Measurements from ENCODE around the gene TMEFF2. TPM values are rescaled to one million over a fixed set of nuclear protein-coding genes. Genes with fewer than 3 reads are reported as not detected.

TMEFF2 gene
- total and polyA plus RNA-seq, 2 of the 4 experiments (the other 2 are of a cell fraction): 1.3 to 3.0 TPM

- dilution Hi-C loops (cut with HindIII; ENCODE audit: low sequenced_read_pairs, unreplicated experiment) (no loop called here), intact Hi-C loops (cut with micrococcal nuclease) (no loop called here), in situ Hi-C loops (cut with MboI; ENCODE audit: low sequenced_read_pairs) (no loop called here)
- Histone ChIP-seq H2BK120ac (ENCODE audit: low read depth, low read length) (no peak overlapping the region), H3K9me3 (ENCODE audit: control insufficient read depth, insufficient read depth, low read length) (no peaks in the 10 kb centered on the region), H3K56ac (ENCODE audit: extremely low read depth, insufficient read depth, low read length) (no peak overlapping the region), H2AK9ac (replicated peaks; ENCODE audit: low read depth, low read length, poor library complexity) (no peak overlapping the region), H3K4me1 (ENCODE audit: control insufficient read depth, insufficient read depth, low read length) (no peaks in the 10 kb centered on the region), H2BK20ac (ENCODE audit: low read depth, low read length) (no peak overlapping the region), H2BK5ac (ENCODE audit: low read depth, low read length, poor library complexity, severe bottlenecking) (no peak overlapping the region), H3K27me3 (ENCODE audit: control insufficient read depth, insufficient read depth, low read length) (no peaks in the 10 kb centered on the region), H3K4ac (ENCODE audit: low read depth, low read length) (no peak overlapping the region), H4K20me1 (ENCODE audit: insufficient read depth, low read length) (no peaks in the 10 kb centered on the region), H2BK15ac (ENCODE audit: low read depth, low read length) (no peak overlapping the region), H3K18ac (ENCODE audit: low read depth, low read length) (no peak overlapping the region), H3K79me1 (ENCODE audit: low read depth in 1 of 2, low read length in 2 of 2) (no peaks in the 10 kb centered on the region), H3K4me3 (ENCODE audit: insufficient read depth, low read depth, low read length) (no peak overlapping the region), H3K23ac (ENCODE audit: low read depth, low read length) (no peak overlapping the region), H3K4me2 (ENCODE audit: low read depth, low read length) (no peak overlapping the region), H3K36me3 (ENCODE audit: control insufficient read depth, insufficient read depth, low read length) (no peaks in the 10 kb centered on the region), H3K27ac (ENCODE audit: insufficient read depth, low read length) (no peak overlapping the region), H4K5ac (ENCODE audit: low read depth, low read length) (no peak overlapping the region), H3K14ac (replicated peaks; ENCODE audit: low read depth, low read length) (no peak overlapping the region), H4K91ac (ENCODE audit: insufficient read depth, low read depth, low read length) (no peak overlapping the region), H3K9me1 (ENCODE audit: insufficient read depth, low read length) (no peaks in the 10 kb centered on the region; the same call in 1 of the 2 replicates), H2AFZ (replicated peaks; ENCODE audit: low read length, poor library complexity) (no peak overlapping the region), H2AK5ac (ENCODE audit: low read depth, low read length) (no peak overlapping the region), H4K8ac (ENCODE audit: low read depth in 2 of 2, low read length in 2 of 2) (no peak overlapping the region), H3K9ac (ENCODE audit: low read depth, low read length) (no peak overlapping the region)
- no CpG with 5 or more reads among the region's 2 CpGs for WGBS, 2 experiments (ENCODE audit: extremely low coverage in 2 of 2, insufficient read length in 1 of 2)
- DNase-seq (no peak), ATAC-seq (ENCODE audit: low read depth) (no peak)
- POLR2A ChIA-PET (ENCODE audit: unreplicated experiment): interaction anchor here (0.7 kb wide), 1 partner anchor 19 kb away, joined by 4 read pairs; no protein-coding TSS in a partner anchor
- CTCF ChIA-PET: interaction anchor here (0.6 kb wide), 1 partner anchor 146 kb away, joined by 3 read pairs; no protein-coding TSS in a partner anchor
- no peak for TF ChIP-seq BHLHE40 (IDR thresholded peaks at IDR 0.05; ENCODE audit: low read depth, low read length)
- TF ChIP-seq CHD1 (IDR thresholded peaks at IDR 0.05; ENCODE audit: low read depth, low read length): no peak
- TF ChIP-seq MAZ (IDR thresholded peaks at IDR 0.05; ENCODE audit: borderline replicate concordance, low read depth, low read length): no peak
- TF ChIP-seq SMC3 (IDR thresholded peaks at IDR 0.05; ENCODE audit: low read depth, low read length): no peak
- no peak for TF ChIP-seq MAFK (IDR thresholded peaks at IDR 0.05; ENCODE audit: low read depth, low read length)
- TF ChIP-seq RFX5 (IDR thresholded peaks at IDR 0.05; ENCODE audit: low read depth, low read length): no peak
- no peak for TF ChIP-seq ELK1 (IDR thresholded peaks at IDR 0.05; ENCODE audit: borderline replicate concordance, low read depth, low read length)
- TF ChIP-seq POLR2A (IDR thresholded peaks at IDR 0.05; ENCODE audit: low read depth, low read length): no peak
- TF ChIP-seq MXI1 (IDR thresholded peaks at IDR 0.05; ENCODE audit: borderline replicate concordance, low read depth, low read length): no peak
- no peak for TF ChIP-seq FOS (IDR thresholded peaks at IDR 0.05; ENCODE audit: low read depth, low read length)
- no peak for TF ChIP-seq CEBPB (IDR thresholded peaks at IDR 0.05; ENCODE audit: low read depth, low read length)
- no peak for TF ChIP-seq USF2 (IDR thresholded peaks at IDR 0.05; ENCODE audit: low read depth, low read length)
- TF ChIP-seq NFE2L2 (IDR thresholded peaks at IDR 0.05; ENCODE audit: low read depth, low read length): no peak
- TF ChIP-seq CTCF (conservative IDR thresholded peaks at IDR 0.05; ENCODE audit: low read depth, low read length): no peak
- no peak for TF ChIP-seq RCOR1 (IDR thresholded peaks at IDR 0.05; ENCODE audit: insufficient replicate concordance, low read length)
- no TSS peak for BruUV-seq (replicated peaks)
Measured at GRCh38 chr2:192072261-192072660, 122.5 kb downstream of the TMEFF2 start.

Data from IMR-90 (cell line).